Endometrial microvascular endothelial cells (primary cell): ENCODE measurements around the gene SETD2. TPM values are rescaled to one million over a fixed set of nuclear protein-coding genes. Genes with fewer than 3 reads are reported as not detected.

ENCODE experiments used
- in situ Hi-C: cut with HindIII; loops from 2 replicates; pipeline ENCODE4 v1.10.0; 2017; ENCODE audit warnings: low sequenced_read_pairs, low pct_unique_long_range_greater_than_20kb; ENCODE audit errors: inconsistent ontology term
- total RNA-seq: library from RNA; depleted of rRNA; stranded (reverse); fragments of >200 nt; gene quantifications from one replicate; pipeline ENCODE4 v1.2.3, GENCODE V29; 2015; ENCODE audit errors: inconsistent ontology term

Gene SETD2
- total RNA-seq, 1 donor from 2014 or later: 21.4 TPM

GRCh38 chr3:47017504-47018268 lies 146.2 kb downstream of the SETD2 start:
- in situ Hi-C loops: no loop called here

GRCh38 chr3:47016934-47017435 lies 146.9 kb downstream of the SETD2 start:
- in situ Hi-C loops: no loop called here

GRCh38 chr3:47016086-47016933 lies 147.6 kb downstream of the SETD2 start:
- in situ Hi-C loops: no loop called here

- in situ Hi-C loops: no loop called here
Observed at GRCh38 chr3:47015151-47015550, 148.8 kb downstream of the SETD2 start.

- in situ Hi-C loops: no loop called here
Observed at GRCh38 chr3:47014036-47014435, 149.9 kb downstream of the SETD2 start.

GRCh38 chr3:47013231-47013630 lies 150.7 kb downstream of the SETD2 start:
- in situ Hi-C loops: no loop called here

GRCh38 chr3:47012342-47013230 lies 151.3 kb downstream of the SETD2 start:
- in situ Hi-C loops: no loop called here

GRCh38 chr3:47011371-47011770 lies 152.5 kb downstream of the SETD2 start:
- in situ Hi-C loops: no loop called here

GRCh38 chr3:47010910-47011309 lies 153.0 kb downstream of the SETD2 start:
- in situ Hi-C loops: no loop called here

- in situ Hi-C loops: no loop called here
Observed at GRCh38 chr3:47010111-47010712, 153.7 kb downstream of the SETD2 start.

- in situ Hi-C loops: no loop called here
Observed at GRCh38 chr3:47009225-47010110, 154.4 kb downstream of the SETD2 start.

GRCh38 chr3:47008851-47009224 lies 155.1 kb downstream of the SETD2 start:
- in situ Hi-C loops: no loop called here

- in situ Hi-C loops: no loop called here
Observed at GRCh38 chr3:47008234-47008796, 155.6 kb downstream of the SETD2 start.

- in situ Hi-C loops: no loop called here
Observed at GRCh38 chr3:47007482-47008233, 156.3 kb downstream of the SETD2 start.

GRCh38 chr3:47007001-47007400 lies 156.9 kb downstream of the SETD2 start:
- in situ Hi-C loops: no loop called here

GRCh38 chr3:47006145-47006651 lies 157.7 kb downstream of the SETD2 start:
- in situ Hi-C loops: no loop called here
